ENCODE data around the gene HOXC13. TPM values are rescaled to one million over a fixed set of nuclear protein-coding genes. Genes with fewer than 3 reads are reported as not detected.

Gene HOXC13
- total and polyA plus RNA-seq, 9 of the 15 experiments (the other 6 are each of a cell fraction or from before 2014, with no cell fraction given), result 0.03 to 0.29 (median 0.17) TPM; not detected in 2

GRCh38 chr12:53952335-53952694, 13.7 kb downstream of the HOXC13 start (continued):
- no peak for TF ChIP-seq PATZ1 (CRISPR knock-in tag; IDR thresholded peaks at IDR 0.05; ENCODE audit: borderline replicate concordance)
- no peak for TF ChIP-seq CEBPG (CRISPR knock-in tag; IDR thresholded peaks at IDR 0.05)
- TF ChIP-seq CEBPG (tag; conservative IDR thresholded peaks at IDR 0.05 in 1 of 2, IDR thresholded peaks at IDR 0.05 in 1 of 2), result no peak

GRCh38 chr12:53952871-53953734, 14.5 kb downstream of the HOXC13 start:
- ChIA-PET CTCF (ENCODE audit: low intra/inter-chr PET ratio) (no interaction called here), POLR2A (interaction anchor here (0.7 to 1.5 kb wide), 8 partner anchors 10 to 183 kb away, joined by 3 to 6 read pairs (median 3); partner anchors contain the start of gene HOXC13)
- intact Hi-C loops (cut with micrococcal nuclease) (loop anchor here (1.0 kb wide), 1 partner anchor 186 kb away; no protein-coding TSS in a partner anchor), in situ Hi-C loops (cut with MboI) (no loop called here)
- 10% methylated on average over 29 of the region's 38 CpGs for WGBS (ENCODE audit: insufficient coverage, low coverage, missing lambda C conversion rate)
- H3K9ac ChIP-seq (ENCODE audit: insufficient read depth in 1 of 2, low read depth in 2 of 2, low read length in 2 of 2), result no peak overlapping the region
- H3K9me3 ChIP-seq (replicated peaks; ENCODE audit: control insufficient read depth, insufficient read depth, low read depth, low read length), result no peaks in the 10 kb centered on the region
- H4K20me1 ChIP-seq (replicated peaks; ENCODE audit: control insufficient read depth, insufficient read depth, low read length), result peaks cover 13% of the 10 kb centered on the region
- peaks cover 60 to 76% of the 10 kb centered on the region in 2 experiments for H3K27me3 ChIP-seq (ENCODE audit: control insufficient read depth in 2 of 2, insufficient read depth in 2 of 2, low read length in 2 of 2)
- DNase-seq (ENCODE audit: extremely low read depth in 1 of 4, low spot score in 3 of 4) (no peak), ATAC-seq (no peak), FAIRE-seq (no peak)
- H3K4me1 ChIP-seq (replicated peaks in 1 of 2; ENCODE audit: control insufficient read depth in 2 of 2, insufficient read depth in 2 of 2, low read length in 2 of 2), result peaks cover 12 to 45% of the 10 kb centered on the region in 2 experiments; a peak in 4 of 5 replicates
- no TSS peak for BruUV-seq (replicated peaks)
- H3K4me2 ChIP-seq (ENCODE audit: insufficient read depth, low read length), result no peak overlapping the region
- no peaks in the 10 kb centered on the region for H3K79me2 ChIP-seq (ENCODE audit: control insufficient read depth, insufficient read depth, low read length)
- H2AFZ ChIP-seq (ENCODE audit: low read depth, low read length), result no peak overlapping the region
- TF ChIP-seq ZNF165 (CRISPR knock-in tag; IDR thresholded peaks at IDR 0.05; ENCODE audit: borderline replicate concordance) (no peak), CBX8 (IDR thresholded peaks at IDR 0.05; ENCODE audit: borderline replicate concordance, extremely low read depth, low read depth, low read length, poor library complexity, severe bottlenecking) (peak; percentile 65)
- H3K4me3 ChIP-seq, result no peak overlapping the region
- H3K9me1 ChIP-seq (ENCODE audit: control insufficient read depth, insufficient read depth, low read length), result no peaks in the 10 kb centered on the region
- H3K27ac ChIP-seq (ENCODE audit: extremely low read depth, low read depth, low read length), result no peak overlapping the region
- no peaks in the 10 kb centered on the region for H3K36me3 ChIP-seq (ENCODE audit: control insufficient read depth, insufficient read depth, low read length)

All from K562 (cell line).